ENCODE measurements around the gene ISG15. TPM values are rescaled to one million over a fixed set of nuclear protein-coding genes. Genes with fewer than 3 reads are reported as not detected.

The ISG15 gene
- polyA plus RNA-seq, 1 of the 3 experiments (the other 2 are of a cell fraction), result 28.6 TPM

- WGBS (ENCODE audit: low lambda C conversion rate), result 8% methylated on average over 19 of the region's 30 CpGs
- no peak overlapping the region for H2AFZ ChIP-seq (ENCODE audit: low read depth)
- H3F3A ChIP-seq (replicated peaks; ENCODE audit: insufficient read depth), result no peaks in the 10 kb centered on the region
- H3K9me3 ChIP-seq, result peaks cover 4% of the 10 kb centered on the region; the same call in 1 of the 2 replicates
- no peak overlapping the region for H3K4me2 ChIP-seq
- no peaks in the 10 kb centered on the region for H4K20me1 ChIP-seq (ENCODE audit: insufficient read depth)
- H3K27me3 ChIP-seq (ENCODE audit: insufficient read depth), result peaks cover 7% of the 10 kb centered on the region; the same call in 1 of the 2 replicates
- POLR2A ChIA-PET, result no interaction called here
- peaks cover 0 to 10% of the 10 kb centered on the region in 2 experiments; a peak in 1 of 4 replicates for H3K4me1 ChIP-seq (ENCODE audit: control insufficient read depth in 1 of 2, insufficient read depth in 2 of 2, low read depth in 1 of 2, low read length in 1 of 2)
- H3K36me3 ChIP-seq (replicated peaks in 1 of 2; ENCODE audit: control insufficient read depth in 1 of 2, insufficient read depth in 2 of 2, low read length in 1 of 2), result no peaks in the 10 kb centered on the region
- H3K27ac ChIP-seq (ENCODE audit: low read depth in 2 of 2, low read length in 1 of 2), result no peak overlapping the region
- H3K9ac ChIP-seq, result no peak overlapping the region
- H3K9me2 ChIP-seq, result no peaks in the 10 kb centered on the region
- no peaks in the 10 kb centered on the region for H3K79me2 ChIP-seq (ENCODE audit: insufficient read depth)
- TF ChIP-seq GATA2 (CRISPR knock-in tag; IDR thresholded peaks at IDR 0.05) (peak; percentile 19; the same call in 1 of the 2 replicates), TEAD4 (IDR thresholded peaks at IDR 0.05; ENCODE audit: borderline replicate concordance, insufficient read depth) (no peak), RCOR1 (IDR thresholded peaks at IDR 0.05; ENCODE audit: low read length) (no peak)
- H3K4me3 ChIP-seq (ENCODE audit: low read depth in 2 of 2, low read length in 1 of 2), result no peak overlapping the region
- CTCF ChIA-PET, result interaction anchor here (1.0 to 13.2 kb wide), 5 partner anchors 13 to 68 kb away, joined by 3 to 246 read pairs (median 5); partner anchors contain the start of gene PERM1
- DNase-seq, result peak; percentile 52
Measured at GRCh38 chr1:995665-996633, 17.3 kb upstream of the ISG15 start.

DNA sequence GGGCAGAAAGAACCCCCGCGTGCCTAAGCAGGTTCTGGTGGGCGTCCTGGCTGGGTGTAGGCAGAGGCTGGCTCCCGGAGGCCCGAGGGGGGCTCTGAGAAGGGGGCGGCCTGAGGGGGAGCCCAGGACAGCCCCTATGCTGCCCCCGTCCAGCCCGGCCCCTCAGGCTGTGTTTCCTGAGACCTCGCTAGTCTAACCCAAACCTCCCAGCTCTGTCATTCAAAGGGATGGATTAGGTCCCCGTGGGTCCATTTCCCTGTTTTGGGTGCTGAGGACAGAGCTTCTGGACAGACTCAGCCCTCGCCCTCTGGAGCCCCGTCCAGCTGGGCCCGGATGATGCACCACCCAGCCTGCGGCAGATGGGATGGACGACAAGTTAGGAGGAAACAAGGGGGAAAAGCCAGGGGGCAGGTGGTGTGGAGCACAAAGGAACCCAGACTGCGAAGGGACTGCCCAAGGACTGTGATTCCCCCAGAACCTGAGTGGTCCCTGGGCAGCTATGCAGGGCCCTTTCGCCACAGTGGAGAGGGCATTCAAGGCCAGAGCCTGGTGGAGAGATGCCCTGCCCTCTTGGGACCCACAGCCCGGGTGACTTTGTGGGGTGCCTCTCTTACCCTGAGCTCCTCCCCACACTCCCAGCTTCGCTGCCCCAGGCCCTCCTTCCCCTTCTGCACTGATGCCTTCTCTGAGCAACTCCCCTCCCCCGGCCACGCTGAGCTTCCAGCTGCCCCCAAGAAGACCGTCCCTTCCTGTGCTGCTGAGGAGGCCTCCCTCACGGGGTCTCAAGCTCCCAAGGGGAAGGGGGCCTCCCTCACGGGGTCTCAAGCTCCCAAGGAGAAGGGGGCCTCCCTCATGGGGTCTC lies 16.2 kb upstream of the ISG15 start:
- ChIA-PET CTCF (interaction anchor here (1.0 to 13.2 kb wide), 6 partner anchors 14 to 67 kb away, joined by 3 to 246 read pairs (median 4); partner anchors contain the start of gene PERM1), POLR2A (no interaction called here)
- Histone ChIP-seq H2AFZ (ENCODE audit: low read depth) (no peak overlapping the region), H3K4me1 (ENCODE audit: control insufficient read depth in 1 of 2, insufficient read depth in 2 of 2, low read depth in 1 of 2, low read length in 1 of 2) (peaks cover 0 to 11% of the 10 kb centered on the region in 2 experiments; a peak in 1 of 4 replicates), H3K27me3 (ENCODE audit: insufficient read depth) (peaks cover 12% of the 10 kb centered on the region; the same call in 1 of the 2 replicates), H3K79me2 (ENCODE audit: insufficient read depth) (no peaks in the 10 kb centered on the region), H3K9me3 (peaks cover under 1% of the 10 kb centered on the region; the same call in 1 of the 2 replicates), H3K9ac (no peak overlapping the region), H3K36me3 (replicated peaks in 1 of 2; ENCODE audit: control insufficient read depth in 1 of 2, insufficient read depth in 2 of 2, low read length in 1 of 2) (no peaks in the 10 kb centered on the region), H4K20me1 (ENCODE audit: insufficient read depth) (no peaks in the 10 kb centered on the region), H3F3A (replicated peaks; ENCODE audit: insufficient read depth) (no peaks in the 10 kb centered on the region), H3K9me2 (no peaks in the 10 kb centered on the region), H3K4me2 (no peak overlapping the region), H3K4me3 (ENCODE audit: low read depth in 2 of 2, low read length in 1 of 2) (no peak overlapping the region), H3K27ac (ENCODE audit: low read depth in 2 of 2, low read length in 1 of 2) (no peak overlapping the region)
- TF ChIP-seq MEF2A (IDR thresholded peaks at IDR 0.05; ENCODE audit: borderline replicate concordance, low read depth) (no peak), TAF1 (IDR thresholded peaks at IDR 0.05; ENCODE audit: borderline replicate concordance, low read depth, low read length) (no peak), GABPA (IDR thresholded peaks at IDR 0.05; ENCODE audit: low read depth) (no peak), GATA2 (CRISPR knock-in tag; IDR thresholded peaks at IDR 0.05) (no peak), SMC3 (IDR thresholded peaks at IDR 0.05; ENCODE audit: low read depth, low read length) (no peak), TCF12 (IDR thresholded peaks at IDR 0.05) (no peak), ELF1 (IDR thresholded peaks at IDR 0.05) (no peak), USF2 (IDR thresholded peaks at IDR 0.05; ENCODE audit: borderline replicate concordance, low read depth, low read length) (no peak), RFX5 (IDR thresholded peaks at IDR 0.05; ENCODE audit: low read length) (no peak)
- TF ChIP-seq, protein P1, sequence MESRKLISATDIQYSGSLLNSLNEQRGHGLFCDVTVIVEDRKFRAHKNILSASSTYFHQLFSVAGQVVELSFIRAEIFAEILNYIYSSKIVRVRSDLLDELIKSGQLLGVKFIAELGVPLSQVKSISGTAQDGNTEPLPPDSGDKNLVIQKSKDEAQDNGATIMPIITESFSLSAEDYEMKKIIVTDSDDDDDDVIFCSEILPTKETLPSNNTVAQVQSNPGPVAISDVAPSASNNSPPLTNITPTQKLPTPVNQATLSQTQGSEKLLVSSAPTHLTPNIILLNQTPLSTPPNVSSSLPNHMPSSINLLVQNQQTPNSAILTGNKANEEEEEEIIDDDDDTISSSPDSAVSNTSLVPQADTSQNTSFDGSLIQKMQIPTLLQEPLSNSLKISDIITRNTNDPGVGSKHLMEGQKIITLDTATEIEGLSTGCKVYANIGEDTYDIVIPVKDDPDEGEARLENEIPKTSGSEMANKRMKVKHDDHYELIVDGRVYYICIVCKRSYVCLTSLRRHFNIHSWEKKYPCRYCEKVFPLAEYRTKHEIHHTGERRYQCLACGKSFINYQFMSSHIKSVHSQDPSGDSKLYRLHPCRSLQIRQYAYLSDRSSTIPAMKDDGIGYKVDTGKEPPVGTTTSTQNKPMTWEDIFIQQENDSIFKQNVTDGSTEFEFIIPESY (IDR thresholded peaks at IDR 0.05; ENCODE audit: borderline replicate concordance, low read depth), result no peak
- DNase-seq, result peak; percentile 42
- 20% methylated on average over 9 of the region's 24 CpGs for WGBS (ENCODE audit: low lambda C conversion rate)
